Effector memory CD4-positive, alpha-beta T cell (primary cell): ENCODE results near the gene ALDOB.
A peak's percentile ranks its signal among the peaks of the same experiment; 100 is the strongest.

Experiments
- DNase-seq, 3 donors: peaks; one replicate each; pipeline ENCODE4 v3.0.0-alpha.2; 2020
- H3K27ac ChIP-seq: 2 replicates; pipeline ENCODE4 v1.7.0; 2013; ENCODE audit warnings: mild to moderate bottlenecking, low read length, moderate library complexity; ENCODE audit not compliant: insufficient read depth, poor library complexity, severe bottlenecking
- H3K27me3 ChIP-seq: replicated peaks from 2 replicates; pipeline ENCODE4 v1.7.0; 2013; ENCODE audit warnings: mild to moderate bottlenecking, low read length; ENCODE audit not compliant: insufficient read depth, control insufficient read depth, poor library complexity, severe bottlenecking
- H3K36me3 ChIP-seq: 2 replicates; pipeline ENCODE4 v1.7.0; 2013; ENCODE audit warnings: mild to moderate bottlenecking, low read length, moderate library complexity; ENCODE audit not compliant: control insufficient read depth, insufficient read depth
- H3K4me1 ChIP-seq: 2 replicates; pipeline ENCODE4 v1.7.0; 2013; ENCODE audit warnings: low read length, mild to moderate bottlenecking; ENCODE audit not compliant: control insufficient read depth, insufficient read depth, poor library complexity, severe bottlenecking
- H3K4me3 ChIP-seq: 2 replicates; pipeline ENCODE4 v1.7.0; 2013; ENCODE audit warnings: low read length, low read depth, mild to moderate bottlenecking; ENCODE audit not compliant: insufficient read depth, poor library complexity, severe bottlenecking
- H3K9me3 ChIP-seq: 2 replicates; pipeline ENCODE4 v1.7.0; 2013; ENCODE audit warnings: mild to moderate bottlenecking, low read length, moderate library complexity; ENCODE audit not compliant: control insufficient read depth

The ALDOB gene

GRCh38 chr9:101415578-101415977 lies 20.0 kb downstream of the ALDOB start:
- Histone ChIP-seq H3K4me3 (no peak overlapping the region), H3K27me3 (no peaks in the 10 kb centered on the region), H3K27ac (no peak overlapping the region), H3K4me1 (no peaks in the 10 kb centered on the region), H3K36me3 (no peaks in the 10 kb centered on the region), H3K9me3 (peaks cover 28% of the 10 kb centered on the region)
- no peak for DNase-seq

- Histone ChIP-seq H3K9me3 (peaks cover 35% of the 10 kb centered on the region), H3K27me3 (no peaks in the 10 kb centered on the region), H3K4me1 (no peaks in the 10 kb centered on the region)
Observed at GRCh38 chr9:101414839-101415238, 20.7 kb downstream of the ALDOB start.

GRCh38 chr9:101409079-101409477 lies 26.5 kb downstream of the ALDOB start:
- H3K9me3 ChIP-seq: peaks cover 47% of the 10 kb centered on the region
- peaks cover 53% of the 10 kb centered on the region for H3K36me3 ChIP-seq
- H3K4me3 ChIP-seq: no peak overlapping the region

More at GRCh38 chr9:101414839-101415238, 20.7 kb downstream of the ALDOB start:
- DNase-seq: no peak
- Histone ChIP-seq H3K4me3 (no peak overlapping the region), H3K36me3 (no peaks in the 10 kb centered on the region), H3K27ac (no peak overlapping the region)

GRCh38 chr9:101408374-101409078 lies 27.0 kb downstream of the ALDOB start:
- Histone ChIP-seq H3K27ac (no peak overlapping the region), H3K4me1 (no peaks in the 10 kb centered on the region), H3K9me3 (peaks cover 44% of the 10 kb centered on the region), H3K4me3 (no peak overlapping the region), H3K36me3 (peaks cover 59% of the 10 kb centered on the region), H3K27me3 (no peaks in the 10 kb centered on the region)
- no peak for DNase-seq

More at GRCh38 chr9:101409079-101409477, 26.5 kb downstream of the ALDOB start:
- no peaks in the 10 kb centered on the region for H3K4me1 ChIP-seq
- no peaks in the 10 kb centered on the region for H3K27me3 ChIP-seq
- no peak for DNase-seq
- H3K27ac ChIP-seq: no peak overlapping the region

- H3K4me1 ChIP-seq: peaks cover 9% of the 10 kb centered on the region
- H3K36me3 ChIP-seq: peaks cover 77% of the 10 kb centered on the region
- H3K4me3 ChIP-seq: no peak overlapping the region
- H3K9me3 ChIP-seq: peaks cover 18% of the 10 kb centered on the region
- H3K27ac ChIP-seq: no peak overlapping the region
- no peaks in the 10 kb centered on the region for H3K27me3 ChIP-seq
- no peak for DNase-seq
Observed at GRCh38 chr9:101403516-101404285, 31.9 kb downstream of the ALDOB start.

- peaks cover 22% of the 10 kb centered on the region for H3K4me1 ChIP-seq
- no peaks in the 10 kb centered on the region for H3K27me3 ChIP-seq
- peaks cover 43% of the 10 kb centered on the region for H3K36me3 ChIP-seq
- no peak overlapping the region for H3K27ac ChIP-seq
- H3K9me3 ChIP-seq: peaks cover 2% of the 10 kb centered on the region
- DNase-seq: no peak
- H3K4me3 ChIP-seq: no peak overlapping the region
Observed at GRCh38 chr9:101400120-101400519, 35.5 kb downstream of the ALDOB start.

- Histone ChIP-seq H3K9me3 (no peaks in the 10 kb centered on the region), H3K27ac (no peak overlapping the region), H3K27me3 (no peaks in the 10 kb centered on the region), H3K4me3 (peak overlapping the region; percentile 58), H3K4me1 (peaks cover 22% of the 10 kb centered on the region), H3K36me3 (peaks cover 38% of the 10 kb centered on the region)
- no peak for DNase-seq
Observed at GRCh38 chr9:101399643-101399970, 36.0 kb downstream of the ALDOB start.

GRCh38 chr9:101398930-101399642 lies 36.5 kb downstream of the ALDOB start:
- Histone ChIP-seq H3K9me3 (no peaks in the 10 kb centered on the region), H3K27ac (peak overlapping the region; percentile 75), H3K27me3 (no peaks in the 10 kb centered on the region), H3K4me3 (peak overlapping the region; percentile 58), H3K36me3 (peaks cover 33% of the 10 kb centered on the region), H3K4me1 (peaks cover 22% of the 10 kb centered on the region)
- DNase-seq: no peak

GRCh38 chr9:101398068-101398929 lies 37.3 kb downstream of the ALDOB start, which contains the start of the genes MRPL50 and ZNF189:
TSS of gene MRPL50 (minus strand) at chr9:101398618. CDS start at chr9:101398592, 26 bp downstream.
TSS of gene ZNF189 (plus strand) at chr9:101398851. CDS start at chr9:101399157, 306 bp downstream.
- Histone ChIP-seq H3K36me3 (peaks cover 26% of the 10 kb centered on the region), H3K4me1 (peaks cover 22% of the 10 kb centered on the region), H3K27ac (peak within 1 kb of the TSS; percentile 92), H3K27me3 (no peaks in the 10 kb centered on the region), H3K9me3 (no peaks in the 10 kb centered on the region), H3K4me3 (peak within 1 kb of the TSS; percentile 77)
- peak; percentile 88 to 96 (median 95) for DNase-seq
